ENCODE measurements around the gene HSD17B14.

- no peak for TF ChIP-seq POLR2A (IDR thresholded peaks at IDR 0.05)
- TF ChIP-seq, protein P1, sequence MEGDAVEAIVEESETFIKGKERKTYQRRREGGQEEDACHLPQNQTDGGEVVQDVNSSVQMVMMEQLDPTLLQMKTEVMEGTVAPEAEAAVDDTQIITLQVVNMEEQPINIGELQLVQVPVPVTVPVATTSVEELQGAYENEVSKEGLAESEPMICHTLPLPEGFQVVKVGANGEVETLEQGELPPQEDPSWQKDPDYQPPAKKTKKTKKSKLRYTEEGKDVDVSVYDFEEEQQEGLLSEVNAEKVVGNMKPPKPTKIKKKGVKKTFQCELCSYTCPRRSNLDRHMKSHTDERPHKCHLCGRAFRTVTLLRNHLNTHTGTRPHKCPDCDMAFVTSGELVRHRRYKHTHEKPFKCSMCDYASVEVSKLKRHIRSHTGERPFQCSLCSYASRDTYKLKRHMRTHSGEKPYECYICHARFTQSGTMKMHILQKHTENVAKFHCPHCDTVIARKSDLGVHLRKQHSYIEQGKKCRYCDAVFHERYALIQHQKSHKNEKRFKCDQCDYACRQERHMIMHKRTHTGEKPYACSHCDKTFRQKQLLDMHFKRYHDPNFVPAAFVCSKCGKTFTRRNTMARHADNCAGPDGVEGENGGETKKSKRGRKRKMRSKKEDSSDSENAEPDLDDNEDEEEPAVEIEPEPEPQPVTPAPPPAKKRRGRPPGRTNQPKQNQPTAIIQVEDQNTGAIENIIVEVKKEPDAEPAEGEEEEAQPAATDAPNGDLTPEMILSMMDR (IDR thresholded peaks at IDR 0.05), result no peak
Observed at GRCh38 chr19:48844472-48844871, 8.2 kb upstream of the HSD17B14 start.

All from uterus (tissue), 2 donors.